Stimulated activated naive CD8-positive, alpha-beta T cell treated with anti-CD3 and anti-CD28 coated beads, Interleukin-15, amount 100 ng/mL, for 72 hours (primary cell): ENCODE data around the gene ERFL.

Experiments
- ATAC-seq: fragments of 150-1000 bp; cut with Tn5 transposase; 2 replicates; pipeline ENCODE4 v1.10.0; 2021; ENCODE audit warnings: mild to moderate bottlenecking, moderate library complexity
- DNase-seq, 2 donors: peaks; one replicate each; pipeline ENCODE4 v3.0.0; 2021 to 2022
- H3K27ac Mint-ChIP-seq, 2 donors: one replicate each; pipeline ENCODE4 v1.8.0; 2022; ENCODE audit warnings: mild to moderate bottlenecking in 2 of 2, mixed read lengths in 2 of 2, moderate library complexity in 2 of 2
- H3K27me3 Mint-ChIP-seq: one replicate; pipeline ENCODE4 v1.8.0; 2022; ENCODE audit warnings: mixed read lengths
- H3K4me1 Mint-ChIP-seq: one replicate; pipeline ENCODE4 v1.8.0; 2022; ENCODE audit warnings: mild to moderate bottlenecking, mixed read lengths
- H3K4me3 Mint-ChIP-seq, 2 donors: one replicate each; pipeline ENCODE4 v1.8.0; 2022; ENCODE audit warnings: mild to moderate bottlenecking in 2 of 2, mixed read lengths in 2 of 2, moderate library complexity in 1 of 2
- H3K9me3 Mint-ChIP-seq, 2 donors: one replicate each; pipeline ENCODE4 v1.8.0; 2022; ENCODE audit warnings: mixed read lengths in 2 of 2

Gene ERFL

GRCh38 chr19:41860419-41861115 is 67.7 kb downstream of the ERFL start:
- Mint-ChIP-seq H3K4me3 (peak overlapping the region; percentile 86 to 90), H3K27me3 (no peaks in the 10 kb centered on the region), H3K27ac (peak overlapping the region; percentile 97 to 99), H3K4me1 (peaks cover 48% of the 10 kb centered on the region), H3K9me3 (no peaks in the 10 kb centered on the region)
- DNase-seq, result peak in 1 of 2 donors; percentile 37
- ATAC-seq, result no peak

DNA sequence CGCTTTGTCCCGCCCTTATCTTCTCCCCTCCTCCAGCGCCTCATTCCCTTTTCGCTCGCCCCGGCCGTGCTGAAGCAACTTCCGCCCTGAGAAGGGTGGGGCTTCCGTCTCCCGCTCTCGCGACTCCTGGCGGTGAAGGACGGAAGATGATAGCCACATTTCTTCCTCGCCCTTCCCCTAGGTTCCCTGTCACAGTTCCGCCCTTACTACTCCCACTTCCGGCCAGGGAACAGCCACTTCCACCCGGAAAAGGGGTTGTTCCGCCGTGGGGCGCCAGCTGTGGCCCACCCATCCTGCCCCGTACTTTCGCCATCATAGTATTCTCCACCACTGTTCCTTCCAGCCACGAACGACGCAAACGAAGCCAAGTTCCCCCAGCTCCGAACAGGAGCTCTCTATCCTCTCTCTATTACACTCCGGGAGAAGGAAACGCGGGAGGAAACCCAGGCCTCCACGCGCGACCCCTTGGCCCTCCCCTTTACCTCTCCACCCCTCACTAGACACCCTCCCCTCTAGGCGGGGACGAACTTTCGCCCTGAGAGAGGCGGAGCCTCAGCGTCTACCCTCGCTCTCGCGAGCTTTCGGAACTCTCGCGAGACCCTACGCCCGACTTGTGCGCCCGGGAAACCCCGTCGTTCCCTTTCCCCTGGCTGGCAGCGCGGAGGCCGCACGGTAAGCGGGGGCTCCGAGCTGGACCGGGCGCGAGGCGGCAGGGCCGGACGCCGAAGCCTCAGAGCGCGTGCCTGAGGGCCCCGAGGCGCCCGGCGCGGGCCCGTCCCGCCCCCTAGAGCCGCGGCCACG is 68.4 kb downstream of the ERFL start, which contains the start of gene RPS19:
RPS19 (plus strand) TSS at position 638 of the 801 bp plus-strand sequence. CDS start 520 bp downstream, outside the sequence.
- Mint-ChIP-seq H3K27ac (peak within 1 kb of the TSS; percentile 99), H3K27me3 (no peaks in the 10 kb centered on the region), H3K9me3 (no peaks in the 10 kb centered on the region), H3K4me1 (peaks cover 42% of the 10 kb centered on the region), H3K4me3 (peak within 1 kb of the TSS; percentile 86 to 90)
- ATAC-seq (peak; percentile 91), DNase-seq (peak; percentile 98)

GRCh38 chr19:41859213-41859617 is 69.0 kb downstream of the ERFL start:
- ATAC-seq, result no peak
- H3K4me1 Mint-ChIP-seq, result peaks cover 36% of the 10 kb centered on the region
- peak overlapping the region in 1 of 2 donors; percentile 57 for H3K27ac Mint-ChIP-seq

More at GRCh38 chr19:41859213-41859617, 69.0 kb downstream of the ERFL start:
- Mint-ChIP-seq H3K4me3 (peak overlapping the region; percentile 86 to 90), H3K27me3 (no peaks in the 10 kb centered on the region), H3K9me3 (no peaks in the 10 kb centered on the region)
- DNase-seq, result no peak
